Stromal cell of bone marrow (primary cell): ENCODE results near the gene INTS13.
"Not testable (repeated sequence)": the region's sequence is repeated elsewhere in the genome, so short reads cannot be mapped to it uniquely, and the experiment has no call there.

Source experiments
- DNase-seq: peaks from one replicate; pipeline ENCODE4 v3.0.0-alpha.2; 2012; ENCODE audit warnings: low read depth

Gene INTS13

DNA sequence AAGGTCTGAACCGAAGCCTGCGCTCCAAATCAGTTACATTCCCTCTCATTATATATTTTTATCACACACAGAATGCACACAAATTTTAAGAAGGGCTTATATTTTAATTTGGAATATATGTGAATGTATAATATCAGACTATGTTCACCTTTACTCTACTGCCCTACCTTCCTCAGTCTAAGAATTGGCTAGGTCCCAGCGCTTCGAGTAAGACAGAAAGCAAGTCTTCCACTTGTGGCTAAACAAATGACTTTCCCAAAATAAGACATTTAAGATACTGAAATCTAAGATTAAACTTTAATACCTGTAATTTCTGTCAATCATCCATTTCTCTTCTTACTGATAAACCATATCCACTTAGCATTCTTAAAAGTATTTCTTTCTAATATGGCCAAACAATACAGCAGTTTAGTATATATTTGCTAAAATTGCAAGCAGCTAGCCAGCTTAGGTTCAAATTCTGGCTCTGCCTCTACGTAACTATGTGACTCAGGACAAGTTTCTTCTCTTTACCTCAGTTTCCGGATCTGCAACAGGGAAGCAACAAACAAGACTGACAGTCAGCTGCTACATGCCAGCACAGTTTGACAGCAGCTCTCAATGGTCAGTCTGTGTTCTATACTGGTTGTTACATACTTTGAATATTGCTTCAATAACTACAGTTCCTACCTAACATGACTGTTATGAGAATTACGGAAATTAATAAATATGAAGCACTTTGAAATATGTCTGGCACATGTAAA lies 2.0 kb downstream of the INTS13 start:
- DNase-seq, result no peak

DNA sequence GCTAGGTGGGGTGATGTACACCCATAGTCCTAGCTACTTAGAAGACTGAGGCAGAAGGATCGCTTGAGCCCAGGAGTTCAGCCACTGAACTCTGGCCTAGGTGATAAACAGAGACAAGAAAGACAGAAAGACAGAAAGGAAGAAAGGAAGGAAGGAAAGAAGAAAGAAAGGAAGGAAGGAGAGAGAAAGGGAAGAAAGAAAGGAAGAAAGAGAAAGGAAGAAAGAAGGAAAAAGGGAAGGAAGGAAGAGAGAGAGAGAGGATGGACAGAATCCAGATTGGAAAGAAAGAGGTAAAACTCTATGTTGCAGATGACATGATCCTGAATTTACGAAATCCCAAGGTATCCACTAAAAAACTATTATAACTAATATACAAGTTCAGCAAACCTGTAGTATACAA lies 8.2 kb downstream of the INTS13 start:
- no peak for DNase-seq

DNA sequence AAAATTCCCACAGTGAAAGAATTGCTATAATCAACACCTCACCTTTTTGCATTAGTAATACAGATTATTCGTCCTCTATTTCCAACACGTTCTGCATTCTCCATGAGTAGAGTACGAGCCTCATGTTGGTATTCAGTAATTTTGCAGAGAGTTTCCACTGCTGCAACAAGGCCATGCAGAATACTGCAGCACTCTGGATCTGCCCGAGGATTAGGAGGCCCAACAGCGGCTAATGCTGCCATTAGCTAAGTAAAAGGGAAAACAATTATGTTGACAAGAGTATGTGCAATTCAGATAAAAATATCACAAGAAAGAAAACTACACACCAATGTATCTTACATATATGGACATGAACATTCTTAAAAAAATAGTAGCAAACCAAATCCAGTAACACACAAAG lies 9.1 kb downstream of the INTS13 start:
- no peak for DNase-seq

DNA sequence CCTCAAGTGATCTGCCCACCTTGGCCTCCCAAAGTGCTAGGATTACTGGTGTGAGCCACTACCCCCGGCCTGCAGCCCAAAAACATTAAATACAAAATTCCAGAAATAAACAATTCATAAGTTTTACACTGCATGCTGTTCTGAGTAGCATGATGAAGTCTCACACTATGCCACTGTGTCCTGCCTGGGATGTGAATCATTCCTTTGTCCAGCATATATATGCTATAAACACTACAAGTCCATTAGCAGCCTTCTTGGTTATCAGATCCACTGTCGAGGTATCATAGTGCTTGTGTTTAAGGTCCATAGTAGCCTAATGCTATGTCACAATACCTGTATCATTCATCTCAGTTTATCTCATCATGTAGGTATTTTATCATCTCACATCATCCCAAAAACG lies 15.9 kb downstream of the INTS13 start:
- DNase-seq, result no peak

DNA sequence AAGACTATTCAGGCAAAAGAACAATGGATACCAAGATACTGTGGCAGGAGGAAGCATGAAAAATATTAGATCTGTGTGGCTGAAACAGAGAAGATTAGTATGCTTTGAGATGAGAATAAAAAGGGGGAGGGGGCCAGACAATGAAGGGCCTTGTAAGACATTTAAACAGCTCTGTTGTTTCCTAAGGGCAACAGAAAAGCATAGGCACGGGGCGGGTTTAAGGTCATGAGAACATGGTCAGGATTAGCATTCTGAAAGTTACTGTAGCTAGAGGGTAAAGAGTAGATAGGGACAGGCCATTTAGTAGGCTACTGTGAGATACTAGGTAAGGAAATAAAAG lies 18.6 kb downstream of the INTS13 start:
- DNase-seq, result no peak

DNA sequence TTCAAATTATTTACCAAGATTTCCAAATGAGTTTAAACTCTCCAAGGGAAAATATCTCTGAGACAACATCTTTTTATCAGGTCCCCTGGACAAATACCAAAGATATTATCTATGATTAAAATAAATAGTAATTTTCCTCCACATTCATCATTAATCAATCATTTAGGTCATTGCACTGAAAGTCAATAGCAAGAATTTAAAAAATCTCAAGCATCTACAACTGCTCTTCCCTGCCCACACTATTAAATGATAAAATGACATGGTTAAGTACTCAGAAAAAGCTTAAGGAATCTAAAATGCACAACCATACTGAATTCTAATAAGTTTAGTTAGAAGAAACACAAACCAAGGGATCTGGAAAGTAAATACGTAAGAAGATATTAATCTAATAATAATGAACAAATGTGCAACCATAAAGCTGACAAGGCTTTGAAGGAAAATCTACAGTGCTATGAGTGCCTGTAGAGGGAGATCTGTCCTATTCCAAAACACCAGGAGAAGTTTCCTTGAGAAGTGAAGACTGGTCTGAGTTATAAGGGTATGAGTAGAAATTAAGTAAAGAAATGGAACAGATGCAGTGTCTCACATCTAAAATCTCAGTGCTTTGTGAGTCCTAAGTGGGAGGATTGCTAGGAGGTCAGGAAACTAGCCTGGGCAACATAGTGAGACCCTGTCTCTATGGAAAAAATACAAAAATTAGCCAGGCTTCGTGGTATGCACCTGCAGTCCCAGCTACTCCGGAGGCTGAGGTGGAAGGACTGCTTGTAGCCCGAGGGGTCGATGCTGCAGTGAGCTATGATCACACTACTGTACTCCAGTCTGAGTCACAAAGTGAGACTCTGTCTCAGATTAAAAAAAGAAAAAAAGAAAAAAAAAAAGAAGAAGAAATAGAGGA lies 19.2 kb downstream of the INTS13 start:
- DNase-seq, result no peak

DNA sequence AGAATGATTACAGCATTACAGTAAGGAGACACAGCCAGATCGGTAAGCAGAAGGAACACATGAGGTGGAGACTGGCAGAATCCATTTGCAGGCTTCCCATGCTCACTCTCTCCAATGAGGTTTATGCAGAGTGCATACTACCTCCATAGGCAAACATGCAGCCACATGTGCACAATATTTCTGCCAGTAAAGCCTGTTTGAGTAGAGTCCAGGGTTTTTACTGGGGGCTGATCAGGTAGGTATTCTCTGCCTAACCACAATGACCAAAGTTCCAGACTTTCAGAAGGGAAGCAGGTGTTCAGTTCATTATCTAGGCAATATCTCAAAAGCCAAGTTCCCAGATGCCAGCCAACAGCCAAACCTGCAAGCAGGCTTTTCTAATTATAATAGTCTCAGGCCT lies 31.1 kb downstream of the INTS13 start:
- no peak for DNase-seq

DNA sequence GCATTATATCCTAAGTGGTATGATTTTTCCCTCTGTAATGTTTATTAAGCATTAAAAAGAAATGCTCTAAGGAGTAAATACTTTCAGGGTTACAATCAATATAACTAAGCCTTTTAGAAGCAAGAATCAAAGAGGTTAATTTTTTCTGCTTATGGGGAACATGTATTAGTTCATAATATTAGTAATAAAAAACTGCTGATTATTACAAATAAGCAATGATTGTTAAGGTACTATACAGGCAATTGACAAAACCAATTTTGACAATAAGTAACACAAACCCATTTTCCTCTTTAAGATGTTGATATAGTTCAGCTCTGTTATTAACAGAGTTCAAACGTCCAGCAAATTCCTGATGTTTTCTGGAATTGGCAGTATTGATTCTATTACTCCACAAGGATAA lies 31.8 kb downstream of the INTS13 start:
- no peak for DNase-seq

DNA sequence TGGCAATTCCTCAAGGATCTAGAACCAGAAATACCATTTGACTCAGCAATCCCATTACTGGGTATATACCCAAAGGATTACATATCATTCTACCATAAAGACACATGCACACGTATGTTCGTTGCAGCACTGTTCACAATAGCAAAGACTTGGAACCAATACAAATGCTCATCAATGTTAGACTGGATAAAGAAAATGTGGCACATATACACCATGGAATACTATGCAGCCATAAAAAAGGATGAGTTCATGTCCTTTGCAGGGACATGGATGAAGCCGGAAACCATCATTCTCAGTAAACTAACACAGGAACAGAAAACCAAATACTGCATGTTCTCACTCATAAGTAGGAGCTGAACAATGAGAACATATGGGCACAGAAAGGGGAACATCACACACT lies 34.4 kb downstream of the INTS13 start:
- not testable (repeated sequence) for DNase-seq

DNA sequence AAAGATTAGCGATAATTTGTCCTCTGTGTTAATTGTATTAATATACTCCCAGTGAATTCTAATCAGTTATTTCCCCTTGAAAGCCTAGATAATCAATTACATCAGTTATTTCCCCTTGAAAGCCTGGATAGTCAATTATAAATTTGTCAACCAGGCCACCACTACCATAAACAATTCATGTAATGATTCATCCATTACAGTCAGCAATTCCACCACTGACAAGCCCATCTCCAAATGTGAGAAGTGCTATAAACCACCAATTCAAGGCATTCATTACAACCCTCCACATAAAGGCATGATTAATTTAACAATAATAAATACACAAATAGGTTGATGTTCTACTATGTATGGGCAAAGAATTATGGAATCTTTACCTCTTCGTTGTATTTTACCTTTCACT lies 40.9 kb downstream of the INTS13 start:
- DNase-seq, result no peak

DNA sequence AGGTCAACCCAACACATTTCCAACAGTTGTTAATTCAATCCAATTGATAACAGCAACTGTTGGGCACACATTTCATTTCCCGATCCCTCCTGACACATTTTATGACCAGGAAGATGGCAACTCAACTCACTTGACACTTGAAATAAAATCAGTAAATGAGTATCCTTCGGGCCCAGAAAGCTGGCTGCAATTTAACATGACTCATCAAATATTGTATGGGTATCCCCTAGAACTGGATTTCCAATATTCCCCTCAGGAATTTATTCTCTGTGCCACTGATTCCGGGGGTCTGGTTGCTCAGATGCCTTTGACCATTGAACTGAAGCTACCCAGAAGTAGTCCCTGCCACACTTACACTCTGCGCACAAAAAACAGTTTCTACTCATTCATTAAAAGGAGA lies 42.1 kb downstream of the INTS13 start:
- DNase-seq, result no peak

DNA sequence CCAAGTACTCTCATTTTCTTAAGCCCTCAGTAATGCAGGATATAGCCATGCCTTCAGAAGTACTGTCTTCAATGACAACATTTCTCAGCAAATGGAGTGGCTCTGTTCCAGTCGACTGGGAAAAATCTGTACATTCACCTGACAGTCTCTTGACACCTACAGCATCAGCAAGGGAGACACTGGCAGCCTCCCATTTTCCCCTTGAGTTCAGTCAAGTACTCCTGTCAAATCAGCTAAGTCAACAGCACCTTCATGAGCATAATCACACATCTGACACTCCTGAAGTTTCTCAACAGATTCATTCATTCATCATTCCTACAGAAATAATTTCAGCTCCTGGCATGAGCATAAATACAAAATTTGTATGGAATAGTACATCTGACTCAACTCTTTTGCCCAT lies 46.1 kb downstream of the INTS13 start:
- DNase-seq, result no peak

DNA sequence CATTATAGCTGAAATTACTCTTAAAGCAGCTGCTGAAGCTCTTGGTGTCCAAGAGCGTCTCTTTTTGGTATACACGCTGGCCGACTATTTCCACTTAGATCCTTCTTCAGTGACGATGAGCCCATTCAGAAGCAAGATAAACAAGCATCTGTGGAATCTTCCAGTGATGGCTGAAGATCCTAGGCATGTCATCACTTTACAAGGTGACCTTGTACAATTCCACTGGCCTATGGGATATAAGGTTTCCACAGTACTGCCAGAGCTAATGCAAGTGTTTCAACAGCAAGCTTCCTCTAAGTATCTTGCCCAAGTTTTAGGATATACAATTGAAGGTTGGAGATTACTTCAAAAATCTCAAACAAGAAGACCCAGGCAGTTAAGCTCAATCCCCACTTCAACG lies 47.0 kb downstream of the INTS13 start:
- no peak for DNase-seq

DNA sequence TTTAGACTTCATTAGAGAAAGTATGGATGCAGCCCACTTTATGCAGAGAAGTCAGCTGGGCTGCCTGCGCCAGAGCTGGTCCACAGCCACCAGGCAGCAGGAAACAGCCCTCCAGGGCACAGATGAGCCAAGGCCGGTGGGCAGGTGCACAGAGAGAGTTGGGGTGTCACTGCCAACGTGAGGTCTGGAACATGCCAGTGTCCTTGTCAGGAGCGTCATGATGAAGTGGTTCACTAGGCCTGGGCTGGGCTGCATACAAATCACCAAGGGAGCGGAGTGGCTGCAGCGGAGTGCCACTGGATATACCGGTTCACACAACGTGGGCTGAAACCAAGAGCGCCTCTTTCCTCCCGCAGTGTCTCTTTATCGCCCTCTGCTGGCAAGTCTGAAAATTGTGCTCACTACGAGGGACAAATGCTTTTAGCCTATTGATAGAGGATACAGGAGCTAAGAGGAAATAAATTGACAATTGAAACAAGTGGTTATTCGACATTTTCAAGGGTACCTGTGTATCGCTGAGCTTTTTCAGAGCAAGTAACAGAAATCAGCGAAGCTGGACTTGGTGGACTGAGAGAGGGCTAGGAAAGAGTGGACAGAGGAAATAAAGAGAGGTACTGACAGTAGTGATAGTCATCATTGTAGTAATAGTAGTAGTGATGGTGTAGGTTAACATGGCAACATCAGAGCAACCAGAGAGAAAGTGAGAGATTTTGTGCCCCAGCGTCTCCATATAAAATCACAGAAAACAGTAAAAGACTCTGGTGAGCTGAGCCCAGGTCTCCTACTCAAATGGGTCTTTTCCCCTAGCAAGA lies 52.8 kb downstream of the INTS13 start:
- peak; percentile 61 for DNase-seq

DNA sequence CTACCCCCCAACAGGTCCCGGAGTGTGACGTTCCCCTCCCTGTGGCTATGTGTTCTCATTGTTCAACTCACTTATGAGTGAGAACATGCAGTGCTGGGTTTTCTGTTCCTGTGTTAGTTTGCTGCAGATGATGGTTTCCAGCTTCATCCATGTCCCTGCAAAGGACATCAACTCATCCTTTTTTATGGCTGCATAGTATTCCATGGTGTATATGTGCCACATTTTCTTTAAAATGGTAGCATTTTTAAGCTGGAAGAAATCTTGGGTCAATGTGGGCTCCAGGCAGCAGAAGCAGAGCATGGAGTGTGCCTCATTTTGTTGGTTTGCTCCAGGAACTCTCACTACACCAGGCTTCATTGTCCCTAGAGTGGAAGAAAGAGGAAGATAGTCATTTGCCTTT lies 57.2 kb downstream of the INTS13 start:
- DNase-seq, result no peak

DNA sequence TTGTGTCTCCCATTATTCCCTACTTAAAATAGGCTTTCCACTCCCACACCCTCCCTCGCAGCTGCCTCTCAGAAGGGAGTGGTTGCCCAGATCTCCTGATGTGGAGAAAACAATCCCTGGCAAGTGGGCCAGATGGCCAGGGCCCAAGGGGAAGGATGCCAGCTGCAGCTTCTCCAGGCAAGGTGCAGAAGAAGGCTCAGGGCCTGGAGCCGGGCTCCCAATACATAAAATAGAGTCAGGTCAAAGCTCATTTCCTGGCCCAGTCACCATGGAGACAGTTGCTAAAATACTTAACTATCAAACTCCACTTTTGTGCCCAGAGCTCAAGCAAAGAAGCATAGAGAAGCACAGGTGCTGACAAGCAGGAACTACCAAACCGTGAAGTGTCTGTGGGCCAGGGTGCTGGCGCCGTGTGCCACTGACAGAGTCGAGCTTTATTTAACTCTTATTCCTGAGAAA lies 59.1 kb downstream of the INTS13 start:
- no peak for DNase-seq

DNA sequence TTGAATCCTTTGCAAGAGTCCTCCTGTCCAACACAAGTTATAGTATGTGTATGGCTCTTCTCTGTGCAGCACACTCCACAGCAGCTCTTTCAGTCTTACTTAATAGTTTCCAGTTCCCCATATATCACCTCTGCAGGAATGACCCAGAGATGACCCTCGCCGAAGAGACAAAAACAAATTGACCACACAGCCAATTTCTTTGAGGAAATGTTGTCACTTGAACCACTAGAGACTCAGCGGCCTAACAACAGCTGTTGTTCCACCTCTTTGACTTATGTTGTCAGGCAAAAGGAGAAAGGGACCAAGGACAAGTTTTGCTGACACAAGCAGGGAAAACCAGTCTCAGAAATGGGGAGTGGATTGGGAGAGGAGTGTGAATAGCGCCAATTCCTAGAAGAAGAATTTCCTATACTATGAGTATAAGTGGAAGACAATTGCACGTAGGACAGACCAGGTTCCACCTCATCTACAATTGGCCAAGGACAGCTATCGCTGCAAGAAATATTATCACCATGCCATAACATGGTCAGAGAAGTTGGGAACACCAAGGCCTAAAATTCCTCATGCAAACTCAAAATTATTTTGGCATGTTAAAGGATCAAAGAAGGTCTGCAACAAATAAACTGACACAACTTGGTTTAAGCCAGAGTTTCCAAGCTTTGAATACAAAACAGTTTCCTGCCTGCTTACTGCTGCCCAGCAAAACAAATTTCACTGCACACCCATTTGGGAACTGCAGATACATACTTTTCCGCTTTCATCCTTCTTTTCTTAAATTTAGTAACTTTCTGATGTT lies 63.1 kb downstream of the INTS13 start:
- DNase-seq, result no peak

DNA sequence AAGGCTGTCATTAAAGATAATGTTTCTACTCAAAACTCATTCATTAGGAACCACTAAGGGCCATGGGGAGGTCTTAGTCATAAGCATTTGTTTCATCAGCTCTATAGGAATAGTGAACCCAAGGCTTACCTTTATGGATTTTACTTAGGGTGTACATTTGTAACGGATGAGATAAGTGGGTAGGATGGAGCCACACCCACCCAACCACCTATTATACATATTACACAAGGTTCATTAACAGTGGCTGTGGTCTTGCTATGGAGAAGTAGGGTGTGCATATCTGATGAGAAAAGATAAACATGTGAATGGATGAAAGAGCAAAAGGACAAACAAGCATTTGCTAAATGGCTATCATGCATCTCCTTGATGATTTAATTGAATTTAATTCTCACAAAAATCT lies 65.2 kb downstream of the INTS13 start:
- no peak for DNase-seq

DNA sequence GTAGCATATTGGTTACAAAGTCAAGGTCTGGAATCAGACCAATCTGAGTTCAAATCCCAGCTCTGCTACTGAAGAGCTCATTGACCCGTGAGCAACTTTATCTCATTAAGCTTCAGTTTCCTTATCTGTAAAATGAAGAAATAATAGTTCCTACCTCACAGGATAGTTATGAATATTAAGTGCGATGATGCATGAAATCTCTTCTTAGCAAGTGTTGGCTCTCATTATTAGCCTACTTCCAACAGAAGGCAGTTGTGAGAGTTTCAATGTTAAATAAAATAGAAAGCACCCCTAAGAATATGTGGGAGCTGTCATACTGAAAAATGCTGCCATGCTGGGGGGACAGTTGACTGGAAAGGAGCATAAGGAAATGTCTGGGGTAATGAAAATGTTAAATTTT lies 65.8 kb downstream of the INTS13 start:
- DNase-seq, result no peak

DNA sequence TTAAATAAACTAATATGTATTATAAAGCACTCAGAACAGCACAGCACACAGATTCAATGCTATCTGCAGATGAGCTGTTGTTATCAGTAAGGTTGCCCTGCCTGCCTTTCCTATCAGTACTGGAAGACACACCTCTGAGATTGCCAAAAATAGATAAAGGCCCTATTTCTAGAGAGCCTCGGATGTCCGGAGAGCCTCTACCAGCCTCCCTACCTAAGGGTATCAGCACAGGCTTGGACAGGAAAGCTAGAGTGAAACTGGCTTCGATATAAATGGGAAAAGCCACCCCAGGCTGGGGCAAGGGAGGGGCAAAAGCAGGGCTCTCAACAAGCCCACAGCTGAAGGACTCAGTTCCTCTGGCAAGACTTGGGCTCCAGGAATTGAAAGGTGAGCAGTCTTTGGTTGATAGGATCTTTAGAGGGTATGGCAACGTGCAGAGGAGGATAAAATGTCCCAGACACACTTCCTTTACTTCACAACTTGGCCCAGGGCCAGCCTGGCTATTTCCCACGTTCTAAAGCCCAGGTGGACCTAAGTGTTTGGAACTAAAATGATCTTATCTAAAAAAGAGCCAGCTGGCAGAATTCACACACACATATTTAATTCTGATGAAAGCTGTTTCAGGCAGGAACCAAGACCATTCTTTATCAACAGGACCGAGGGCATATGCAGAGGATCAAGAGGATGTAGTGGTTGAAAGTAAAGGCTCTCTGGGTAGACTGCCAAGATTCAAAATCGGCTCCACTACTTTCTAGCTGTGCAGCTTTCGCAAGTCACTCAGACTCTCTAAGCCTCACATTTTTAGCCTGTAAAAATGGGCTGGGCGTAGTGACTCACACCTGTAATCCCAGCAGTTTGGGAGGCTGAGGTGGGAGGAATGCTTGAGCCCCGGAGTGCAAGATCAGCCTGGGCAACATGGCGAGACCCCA lies 67.0 kb downstream of the INTS13 start:
- DNase-seq, result no peak
